Astrocyte of the spinal cord (primary cell): ENCODE results near the gene GNB1.
A peak's percentile ranks its signal among the peaks of the same experiment; 100 is the strongest.

Experiments
- DNase-seq: peaks from one replicate; pipeline ENCODE4 v3.0.0; 2011; ENCODE audit warnings: low read depth, low spot score
- H3K4me3 ChIP-seq: 2 replicates; pipeline ENCODE4 v1.5.1; 2011; ENCODE audit warnings: low read depth, mild to moderate bottlenecking, low read length, moderate library complexity
- CTCF ChIP-seq: IDR thresholded peaks from 2 replicates; pipeline ENCODE4 v1.5.1; 2012; ENCODE audit warnings: low read depth, mild to moderate bottlenecking, low read length, inconsistent platforms
- in situ Hi-C: cut with HindIII; loops from 2 replicates; pipeline ENCODE4 v1.10.0; 2017; ENCODE audit warnings: low sequenced_read_pairs

GNB1 gene

GRCh38 chr1:1777583-1777899, 113.3 kb downstream of the GNB1 start:
- in situ Hi-C loops: no loop called here
- H3K4me3 ChIP-seq: peak overlapping the region; percentile 70
- no peak for TF ChIP-seq CTCF
- DNase-seq: no peak

GRCh38 chr1:1776672-1777582, 114.0 kb downstream of the GNB1 start:
- in situ Hi-C loops: no loop called here
- DNase-seq: peak; percentile 34
- H3K4me3 ChIP-seq: peak overlapping the region; percentile 70
- no peak for TF ChIP-seq CTCF

GRCh38 chr1:1775327-1776226, 115.3 kb downstream of the GNB1 start:
- in situ Hi-C loops: no loop called here
- no peak overlapping the region for H3K4me3 ChIP-seq
- no peak for TF ChIP-seq CTCF
- DNase-seq: no peak

- no peak overlapping the region for H3K4me3 ChIP-seq
- TF ChIP-seq CTCF: no peak
- in situ Hi-C loops: no loop called here
- DNase-seq: no peak
Measured at GRCh38 chr1:1773874-1774273, 117.0 kb downstream of the GNB1 start.

- TF ChIP-seq CTCF: no peak
- in situ Hi-C loops: no loop called here
- DNase-seq: no peak
- H3K4me3 ChIP-seq: no peak overlapping the region
Measured at GRCh38 chr1:1771096-1771495, 119.8 kb downstream of the GNB1 start.

GRCh38 chr1:1770102-1770501, 120.8 kb downstream of the GNB1 start:
- H3K4me3 ChIP-seq: no peak overlapping the region
- in situ Hi-C loops: no loop called here
- no peak for TF ChIP-seq CTCF
- no peak for DNase-seq
